ENCODE data around the gene FBXO40.
"Not testable (repeated sequence)": the region's sequence is repeated elsewhere in the genome, so short reads cannot be mapped to it uniquely, and the experiment has no call there.

The FBXO40 gene

DNA sequence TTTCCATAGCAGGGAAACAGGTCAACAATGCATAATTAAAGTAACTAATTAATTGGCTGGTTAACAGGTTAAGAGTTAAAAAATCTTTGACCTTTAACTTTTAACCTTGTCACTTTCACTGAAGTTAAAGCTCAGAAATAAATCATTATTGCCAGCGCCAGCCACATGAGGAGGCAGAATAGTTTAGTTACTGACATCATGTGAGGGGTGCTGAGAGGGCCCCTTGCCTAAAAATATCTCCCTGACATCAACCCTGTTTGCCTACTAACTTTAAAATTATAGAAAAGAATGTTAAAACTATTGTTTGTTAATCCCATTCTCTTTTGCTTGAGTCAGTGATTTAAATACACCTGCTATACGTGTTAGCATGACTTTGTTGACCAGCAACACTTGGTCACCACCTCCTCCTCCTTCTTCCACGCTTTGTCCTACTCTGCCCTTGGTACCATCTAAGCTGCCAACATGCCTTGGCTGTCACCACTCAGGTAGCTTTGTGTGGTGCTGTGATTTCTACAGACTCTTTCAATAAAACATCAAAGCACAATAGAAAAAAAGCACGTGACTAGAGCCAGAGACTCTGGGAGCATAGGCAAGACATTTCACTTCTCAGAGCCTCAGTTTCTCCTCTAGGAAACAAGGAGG lies 2.7 kb downstream of the FBXO40 start:
- no peak overlapping the region for H3K4me3 ChIP-seq (ENCODE audit: low read length)
- TF ChIP-seq ZNF274 (IDR thresholded peaks at IDR 0.05; ENCODE audit: low read depth, low read length), result no peak

- TF ChIP-seq ZNF274 (IDR thresholded peaks at IDR 0.05; ENCODE audit: low read depth, low read length), result no peak
- H3K4me3 ChIP-seq (ENCODE audit: low read length), result no peak overlapping the region
Observed at GRCh38 chr3:121598564-121598963, 5.4 kb downstream of the FBXO40 start.

GRCh38 chr3:121599900-121600299 lies 6.7 kb downstream of the FBXO40 start:
- H3K4me3 ChIP-seq (ENCODE audit: low read length), result not testable (repeated sequence)

GRCh38 chr3:121601212-121601812 lies 8.1 kb downstream of the FBXO40 start:
- TF ChIP-seq ZNF274 (IDR thresholded peaks at IDR 0.05; ENCODE audit: low read depth, low read length), result no peak
- no peak overlapping the region for H3K4me3 ChIP-seq (ENCODE audit: low read length)

DNA sequence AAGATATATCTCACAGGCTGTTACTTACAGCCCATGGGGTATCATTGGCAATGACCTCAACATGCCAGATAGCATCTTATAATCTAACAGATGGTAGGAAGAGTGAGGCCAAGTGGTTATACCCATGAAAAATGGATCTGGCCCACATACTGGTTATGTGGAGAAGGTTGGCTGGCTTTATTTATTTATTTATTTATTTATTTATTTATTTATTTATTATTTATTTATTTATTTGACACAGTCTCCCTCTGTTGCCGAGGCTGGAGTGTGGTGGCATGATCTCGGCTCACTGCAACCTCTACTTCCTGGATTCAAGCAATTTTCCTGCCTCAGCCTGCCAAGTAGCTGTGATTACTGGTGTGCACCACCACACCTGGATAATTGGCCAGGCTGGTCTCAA lies 11.6 kb downstream of the FBXO40 start:
- no peak for TF ChIP-seq ZNF274 (IDR thresholded peaks at IDR 0.05; ENCODE audit: low read depth, low read length)
- no peak overlapping the region for H3K4me3 ChIP-seq (ENCODE audit: low read length)

- no peak overlapping the region for H3K4me3 ChIP-seq (ENCODE audit: low read length)
- TF ChIP-seq ZNF274 (IDR thresholded peaks at IDR 0.05; ENCODE audit: low read depth, low read length), result no peak
Observed at GRCh38 chr3:121606106-121606505, 12.9 kb downstream of the FBXO40 start.

GRCh38 chr3:121619691-121620090 lies 26.5 kb downstream of the FBXO40 start:
- no peak for TF ChIP-seq ZNF274 (IDR thresholded peaks at IDR 0.05; ENCODE audit: low read depth, low read length)

DNA sequence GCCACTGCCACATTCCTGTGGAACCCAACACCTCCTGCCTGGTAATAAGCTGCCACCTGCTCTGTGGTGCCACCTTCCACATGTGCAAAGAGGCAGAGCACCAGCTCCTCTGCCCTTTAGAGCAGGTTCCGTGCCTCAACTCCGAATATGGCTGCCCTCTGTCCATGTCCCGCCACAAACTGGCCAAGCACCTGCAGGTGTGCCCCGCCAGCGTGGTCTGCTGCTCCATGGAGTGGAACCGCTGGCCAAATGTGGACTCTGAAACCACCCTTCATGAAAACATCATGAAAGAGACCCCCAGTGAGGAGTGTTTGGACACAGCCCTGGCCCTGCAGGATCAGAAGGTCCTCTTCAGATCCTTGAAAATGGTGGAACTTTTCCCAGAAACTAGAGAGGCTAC lies 28.3 kb downstream of the FBXO40 start:
- TF ChIP-seq ZNF274 (IDR thresholded peaks at IDR 0.05; ENCODE audit: low read depth, low read length), result no peak

More at GRCh38 chr3:121619691-121620090, 26.5 kb downstream of the FBXO40 start:
- H3K4me3 ChIP-seq (ENCODE audit: low read length), result no peak overlapping the region

GRCh38 chr3:121624147-121624899 lies 31.1 kb downstream of the FBXO40 start:
- no peak for TF ChIP-seq ZNF274 (IDR thresholded peaks at IDR 0.05; ENCODE audit: low read depth, low read length)
- H3K4me3 ChIP-seq (ENCODE audit: low read length), result no peak overlapping the region

More for the DNA sequence above, 28.3 kb downstream of the FBXO40 start:
- no peak overlapping the region for H3K4me3 ChIP-seq (ENCODE audit: low read length)

GRCh38 chr3:121626495-121626894 lies 33.3 kb downstream of the FBXO40 start:
- no peak for TF ChIP-seq ZNF274 (IDR thresholded peaks at IDR 0.05; ENCODE audit: low read depth, low read length)
- H3K4me3 ChIP-seq (ENCODE audit: low read length), result no peak overlapping the region

GRCh38 chr3:121627211-121627610 lies 34.0 kb downstream of the FBXO40 start:
- no peak overlapping the region for H3K4me3 ChIP-seq (ENCODE audit: low read length)
- TF ChIP-seq ZNF274 (IDR thresholded peaks at IDR 0.05; ENCODE audit: low read depth, low read length), result no peak

DNA sequence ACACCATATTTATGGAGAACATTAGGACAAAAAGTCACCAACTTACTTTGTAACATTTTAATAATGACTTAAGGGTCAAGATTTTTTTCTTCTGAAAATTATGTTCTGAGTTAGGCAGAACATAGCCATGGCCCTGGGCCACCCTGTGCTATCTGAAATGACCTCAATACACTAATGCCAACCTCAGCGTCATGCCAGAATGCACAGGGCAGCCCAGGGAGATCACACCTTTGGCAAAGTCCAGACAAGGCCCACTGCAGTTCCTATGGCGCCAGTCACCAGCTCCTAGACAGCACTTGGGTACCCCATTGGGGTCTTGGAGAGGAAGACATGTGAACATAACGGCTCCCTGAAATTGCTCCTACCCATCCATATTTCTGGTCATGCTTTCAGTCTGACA lies 34.4 kb downstream of the FBXO40 start:
- no peak overlapping the region for H3K4me3 ChIP-seq (ENCODE audit: low read length)
- no peak for TF ChIP-seq ZNF274 (IDR thresholded peaks at IDR 0.05; ENCODE audit: low read depth, low read length)

DNA sequence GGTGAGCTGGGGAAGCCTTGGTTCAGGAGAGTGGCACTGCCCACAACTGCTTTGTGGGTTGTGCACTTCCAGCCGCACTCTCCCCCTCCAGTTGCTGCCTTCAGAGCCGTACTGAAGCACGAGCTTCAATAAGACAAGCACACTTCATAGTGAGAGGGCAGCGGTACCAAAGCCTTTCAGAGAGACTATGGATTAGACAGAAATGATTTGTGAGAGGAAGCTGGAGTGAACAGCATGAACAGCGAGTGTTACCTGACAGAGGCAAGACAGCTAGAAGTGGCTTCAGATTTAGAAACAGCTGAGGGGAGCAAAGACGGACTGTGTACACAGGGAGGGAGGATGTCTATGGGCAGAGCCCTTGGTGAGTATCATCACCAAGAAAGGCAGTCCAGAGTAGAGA lies 36.4 kb downstream of the FBXO40 start:
- no peak for TF ChIP-seq ZNF274 (IDR thresholded peaks at IDR 0.05; ENCODE audit: low read depth, low read length)

DNA sequence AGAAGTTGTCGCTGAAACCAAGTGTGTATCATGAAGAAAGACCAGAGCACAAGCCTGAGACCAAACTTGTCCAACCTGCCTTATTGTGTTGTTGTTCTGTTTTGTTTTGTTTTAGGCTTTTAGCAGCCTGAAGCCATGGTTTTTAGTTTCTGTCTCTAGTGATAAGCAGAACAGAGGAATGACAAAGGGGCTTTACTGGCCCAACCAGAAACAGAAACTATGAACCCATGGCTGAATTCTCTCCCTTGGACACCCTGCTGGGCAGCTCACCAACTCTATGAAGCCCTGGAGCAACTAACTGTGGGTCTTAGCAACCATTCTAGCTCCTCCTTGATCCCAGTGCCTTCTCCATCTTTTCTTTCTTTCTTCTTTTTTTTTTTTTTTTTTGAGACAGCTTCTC lies 37.2 kb downstream of the FBXO40 start:
- H3K4me3 ChIP-seq (ENCODE audit: low read length), result no peak overlapping the region
- no peak for TF ChIP-seq ZNF274 (IDR thresholded peaks at IDR 0.05; ENCODE audit: low read depth, low read length)

More for the DNA sequence above, 36.4 kb downstream of the FBXO40 start:
- no peak overlapping the region for H3K4me3 ChIP-seq (ENCODE audit: low read length)

- no peak for TF ChIP-seq ZNF274 (IDR thresholded peaks at IDR 0.05; ENCODE audit: low read depth, low read length)
- no peak overlapping the region for H3K4me3 ChIP-seq (ENCODE audit: low read length)
Observed at GRCh38 chr3:121637922-121638321, 44.7 kb downstream of the FBXO40 start.
